ENCODE data around the gene PARD3B. TPM values are rescaled to one million over a fixed set of nuclear protein-coding genes. Genes with fewer than 3 reads are reported as not detected.

PARD3B gene
- total RNA-seq, 2 experiments from 2014 or later, result 0.16 TPM; not detected in 1

DNA sequence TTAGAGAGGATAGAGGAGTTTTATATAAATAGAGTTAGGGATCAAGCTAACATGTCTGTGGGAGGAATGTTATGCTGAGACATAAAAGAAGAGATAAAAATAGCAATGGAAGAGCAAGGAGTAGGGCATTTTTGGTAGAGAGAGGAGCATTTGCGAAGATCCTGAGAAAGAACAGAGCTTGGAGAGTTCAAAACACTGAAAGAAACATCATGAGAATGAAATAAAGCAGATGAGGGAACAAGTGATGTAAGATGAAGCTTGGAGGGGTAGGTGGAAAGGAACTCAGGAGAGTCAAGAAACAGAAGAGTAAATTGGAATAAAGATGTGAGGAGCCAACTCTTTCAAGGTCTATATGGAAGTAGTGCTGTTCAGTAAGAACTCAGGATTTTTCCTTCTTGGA is 308.6 kb downstream of the PARD3B start:
- CTCF ChIA-PET, result no interaction called here
- Mint-ChIP-seq H3K27ac (no peak overlapping the region), H3K36me3 (no peaks in the 10 kb centered on the region), H3K4me1 (no peaks in the 10 kb centered on the region), H3K4me3 (no peak overlapping the region), H3K9me3 (ENCODE audit: low read depth) (no peaks in the 10 kb centered on the region), H3K27me3 (no peaks in the 10 kb centered on the region)
- DNase-seq (no peak), ATAC-seq (no peak)

DNA sequence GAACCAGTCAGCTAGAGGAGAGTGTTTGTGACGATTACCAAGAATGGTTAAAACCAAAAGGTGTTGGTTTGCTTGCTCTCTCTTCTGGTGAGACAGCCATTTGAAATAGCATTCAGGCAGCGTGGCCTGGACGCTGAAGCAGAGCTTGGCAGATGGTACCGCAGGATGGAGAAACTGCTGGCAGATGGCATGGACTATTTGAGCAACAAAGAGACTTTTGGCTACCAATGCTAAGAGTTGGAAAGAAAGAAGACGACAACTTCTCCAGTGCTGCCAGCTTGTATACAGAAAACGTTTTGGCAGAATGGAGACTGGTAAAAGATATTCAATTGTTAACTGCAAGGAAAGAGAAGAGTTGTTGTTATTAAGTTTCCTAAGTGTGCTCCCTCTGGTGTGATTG is 315.0 kb downstream of the PARD3B start:
- CTCF ChIA-PET, result no interaction called here
- H3K4me3 Mint-ChIP-seq, result no peak overlapping the region
- no peaks in the 10 kb centered on the region for H3K4me1 Mint-ChIP-seq
- H3K27me3 Mint-ChIP-seq, result no peaks in the 10 kb centered on the region
- no peak for DNase-seq
- ATAC-seq, result no peak
- H3K36me3 Mint-ChIP-seq, result no peaks in the 10 kb centered on the region
- H3K27ac Mint-ChIP-seq, result no peak overlapping the region
- no peaks in the 10 kb centered on the region for H3K9me3 Mint-ChIP-seq (ENCODE audit: low read depth)

DNA sequence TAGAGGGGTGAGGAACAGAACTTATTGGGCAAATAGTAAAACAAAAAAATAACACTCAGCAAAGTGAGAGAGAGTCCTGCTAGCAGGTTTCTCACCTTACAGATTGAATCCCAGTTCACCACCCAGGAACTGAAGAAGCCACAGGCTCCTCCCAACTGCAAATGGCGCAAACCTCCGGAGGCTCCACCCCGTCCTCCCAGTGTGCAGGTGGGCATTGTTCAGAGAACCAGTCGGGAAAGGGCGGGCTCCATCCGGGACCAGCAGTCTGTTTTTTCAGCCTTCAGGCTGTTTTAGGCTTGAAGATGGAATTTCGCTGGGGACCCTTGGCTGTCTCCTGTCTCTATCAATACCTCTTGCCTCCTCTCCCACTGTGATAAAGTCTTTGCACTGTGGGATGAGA is 317.5 kb downstream of the PARD3B start:
- DNase-seq (no peak), ATAC-seq (no peak)
- Mint-ChIP-seq H3K36me3 (no peaks in the 10 kb centered on the region), H3K4me1 (no peaks in the 10 kb centered on the region), H3K27me3 (no peaks in the 10 kb centered on the region), H3K9me3 (ENCODE audit: low read depth) (no peaks in the 10 kb centered on the region), H3K27ac (no peak overlapping the region), H3K4me3 (no peak overlapping the region)
- CTCF ChIA-PET, result no interaction called here

DNA sequence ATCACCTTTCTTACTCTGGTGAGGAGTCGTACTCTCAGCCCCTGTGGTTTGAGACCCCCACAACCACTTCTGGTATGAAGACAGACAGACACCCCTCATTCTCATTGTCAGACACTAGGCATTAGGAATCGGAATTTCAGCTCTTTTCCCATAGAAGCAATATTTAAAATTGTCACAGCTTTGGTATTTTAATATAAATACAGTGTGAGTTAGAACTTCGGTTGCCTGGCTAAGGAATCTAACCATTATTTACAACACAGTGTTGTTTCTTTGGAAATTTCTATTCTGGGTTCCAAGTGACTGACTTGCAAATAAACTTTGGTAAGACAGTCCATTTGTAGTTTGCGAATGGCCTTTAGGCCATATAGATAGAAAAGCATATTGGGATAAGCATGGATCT is 318.1 kb downstream of the PARD3B start:
- CTCF ChIA-PET, result no interaction called here
- Mint-ChIP-seq H3K4me3 (no peak overlapping the region), H3K4me1 (no peaks in the 10 kb centered on the region)

DNA sequence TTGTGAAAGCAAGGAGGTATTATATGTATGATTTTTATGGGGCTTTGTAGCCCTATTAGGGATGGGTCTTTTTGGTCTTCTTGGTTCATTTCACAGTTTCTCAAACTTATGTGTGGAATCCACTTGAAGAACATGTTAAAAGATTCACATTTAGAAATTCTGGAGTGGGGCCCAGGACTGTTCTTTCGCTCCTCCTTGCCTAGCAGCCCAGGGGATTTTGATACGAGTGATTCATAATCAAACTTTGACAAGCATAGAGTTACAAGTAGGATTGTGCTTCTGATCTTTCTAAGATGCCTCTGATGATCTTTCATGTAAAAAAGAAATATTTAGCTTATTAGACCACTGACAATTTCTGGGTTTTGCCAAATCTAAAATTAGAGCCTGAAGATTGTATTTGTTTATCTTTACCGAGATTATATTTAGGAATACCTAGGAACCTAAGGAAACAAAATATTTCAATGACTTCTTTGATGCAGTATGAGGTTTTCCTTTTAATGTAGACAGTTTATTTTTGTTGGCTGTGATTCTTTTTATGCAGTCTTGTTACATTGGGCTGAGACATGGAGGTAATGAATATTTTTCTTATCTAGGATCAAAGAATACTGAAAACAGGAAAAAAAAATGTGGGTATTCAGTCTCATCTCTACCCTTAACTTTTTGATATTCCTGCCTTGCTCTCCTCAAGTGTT is 324.0 kb downstream of the PARD3B start:
- Mint-ChIP-seq H3K27me3 (no peaks in the 10 kb centered on the region), H3K9me3 (ENCODE audit: low read depth) (no peaks in the 10 kb centered on the region), H3K4me3 (no peak overlapping the region), H3K27ac (no peak overlapping the region), H3K36me3 (no peaks in the 10 kb centered on the region), H3K4me1 (peaks cover 2% of the 10 kb centered on the region)
- DNase-seq (no peak), ATAC-seq (no peak)
- CTCF ChIA-PET, result no interaction called here

More for the DNA sequence above, 318.1 kb downstream of the PARD3B start:
- no peak for DNase-seq
- no peak overlapping the region for H3K27ac Mint-ChIP-seq
- H3K27me3 Mint-ChIP-seq, result no peaks in the 10 kb centered on the region
- no peak for ATAC-seq
- no peaks in the 10 kb centered on the region for H3K9me3 Mint-ChIP-seq (ENCODE audit: low read depth)
- H3K36me3 Mint-ChIP-seq, result no peaks in the 10 kb centered on the region

DNA sequence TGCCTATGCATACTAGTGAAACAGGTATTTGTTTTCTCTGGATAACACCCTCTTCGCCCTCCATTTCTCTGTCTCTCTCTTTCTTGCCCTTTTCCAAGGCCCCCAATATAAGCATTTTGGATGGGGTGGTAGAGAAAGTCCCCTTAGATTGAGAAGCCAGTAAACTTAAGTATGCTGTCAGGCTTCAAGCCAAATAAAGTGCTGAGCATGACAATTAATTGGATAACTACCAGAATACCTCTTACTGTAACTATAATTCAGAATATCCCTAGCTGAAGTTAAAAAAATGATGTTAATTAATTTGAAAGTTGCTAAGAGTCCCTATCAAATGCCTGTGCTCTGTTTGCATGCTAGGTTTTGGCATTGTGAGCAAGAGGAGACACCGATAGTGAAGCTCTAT is 324.8 kb downstream of the PARD3B start:
- H3K36me3 Mint-ChIP-seq, result no peaks in the 10 kb centered on the region
- no peaks in the 10 kb centered on the region for H3K9me3 Mint-ChIP-seq (ENCODE audit: low read depth)
- CTCF ChIA-PET, result no interaction called here
- peaks cover 2% of the 10 kb centered on the region for H3K4me1 Mint-ChIP-seq
- H3K27ac Mint-ChIP-seq, result no peak overlapping the region
- no peak for ATAC-seq
- DNase-seq, result no peak
- no peak overlapping the region for H3K4me3 Mint-ChIP-seq
- H3K27me3 Mint-ChIP-seq, result no peaks in the 10 kb centered on the region

DNA sequence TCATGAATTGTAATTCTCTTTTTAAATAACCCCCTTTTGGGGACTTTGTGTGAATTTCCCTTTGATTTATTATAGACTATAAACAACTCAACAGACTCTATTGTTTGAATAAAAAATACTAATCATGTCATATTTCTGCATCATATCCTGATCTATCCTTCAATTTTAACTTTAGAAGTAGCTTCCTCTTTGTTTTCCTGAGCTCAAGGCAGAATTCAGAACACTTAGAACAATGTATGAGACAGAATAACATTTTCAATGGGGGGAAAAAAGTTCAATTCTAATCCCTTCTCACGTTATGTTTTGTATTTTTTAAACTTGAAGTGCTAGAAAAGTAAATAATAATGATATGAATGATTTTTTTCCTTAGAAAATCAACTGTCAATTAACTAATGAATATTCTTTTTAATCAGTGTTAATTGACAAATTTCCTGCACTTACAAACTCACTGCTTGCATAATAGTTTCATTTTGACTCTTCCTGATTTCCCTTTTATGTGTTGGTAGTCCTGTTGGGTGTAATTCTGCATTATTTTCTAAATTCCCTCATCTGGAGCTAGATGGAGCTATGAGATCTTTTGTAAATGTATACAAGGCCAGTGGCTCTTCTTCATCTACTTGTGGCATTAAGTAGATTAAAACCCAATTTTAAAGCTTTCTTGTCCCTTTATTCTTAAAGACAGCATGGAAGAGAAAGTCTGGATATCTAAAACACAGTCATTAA is 326.1 kb downstream of the PARD3B start:
- DNase-seq (no peak), ATAC-seq (peak; percentile 33)
- Mint-ChIP-seq H3K27me3 (no peaks in the 10 kb centered on the region), H3K4me1 (peaks cover 2% of the 10 kb centered on the region), H3K27ac (no peak overlapping the region), H3K4me3 (no peak overlapping the region), H3K9me3 (ENCODE audit: low read depth) (no peaks in the 10 kb centered on the region), H3K36me3 (no peaks in the 10 kb centered on the region)
- CTCF ChIA-PET, result interaction anchor here (1.8 kb wide), 1 partner anchor 10 kb away, joined by 7 read pairs; no protein-coding TSS in a partner anchor

DNA sequence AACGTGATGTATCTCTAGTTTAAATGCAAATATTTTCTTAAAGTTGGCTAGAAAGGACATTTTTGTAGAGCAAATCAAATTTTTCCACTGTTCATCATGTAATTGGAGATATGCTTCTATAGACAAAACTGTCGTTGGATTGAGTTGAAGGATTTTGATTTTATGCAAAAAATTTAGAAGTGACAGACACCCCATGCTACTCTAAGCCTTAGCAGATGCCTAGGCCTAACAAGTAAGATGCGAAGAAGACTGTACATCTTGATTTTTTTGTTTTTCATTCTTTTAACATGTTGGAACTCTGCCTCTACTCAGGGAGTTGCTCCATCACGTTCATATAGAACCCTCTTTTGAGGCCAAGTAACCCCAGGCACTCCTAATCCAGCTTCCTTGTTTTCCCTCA is 331.0 kb downstream of the PARD3B start:
- no peak overlapping the region for H3K4me3 Mint-ChIP-seq
- peaks cover 17% of the 10 kb centered on the region for H3K4me1 Mint-ChIP-seq
- CTCF ChIA-PET, result no interaction called here

DNA sequence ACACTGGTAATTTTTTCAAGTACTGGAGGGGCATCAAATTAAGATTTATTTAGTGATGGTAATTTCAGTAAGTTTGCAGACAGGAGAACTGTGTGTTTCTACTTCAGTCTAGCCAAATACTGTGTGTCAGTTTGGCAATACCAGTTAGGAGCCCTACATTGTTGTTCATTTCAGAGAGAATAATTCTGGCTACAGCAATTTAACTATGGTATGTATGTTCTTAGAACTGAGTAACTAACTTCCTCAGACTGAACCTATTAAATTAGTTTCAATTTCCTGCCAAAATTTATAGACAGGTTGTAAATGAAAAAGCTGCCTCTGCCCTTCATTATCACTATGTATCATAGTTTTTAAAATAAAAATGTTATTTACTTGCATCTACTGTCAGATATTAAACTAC is 332.4 kb downstream of the PARD3B start:
- H3K4me3 Mint-ChIP-seq, result no peak overlapping the region
- ATAC-seq, result no peak

More for the DNA sequence above, 331.0 kb downstream of the PARD3B start:
- ATAC-seq (no peak), DNase-seq (no peak)
- Mint-ChIP-seq H3K27ac (no peak overlapping the region), H3K27me3 (no peaks in the 10 kb centered on the region), H3K9me3 (ENCODE audit: low read depth) (no peaks in the 10 kb centered on the region), H3K36me3 (no peaks in the 10 kb centered on the region)

DNA sequence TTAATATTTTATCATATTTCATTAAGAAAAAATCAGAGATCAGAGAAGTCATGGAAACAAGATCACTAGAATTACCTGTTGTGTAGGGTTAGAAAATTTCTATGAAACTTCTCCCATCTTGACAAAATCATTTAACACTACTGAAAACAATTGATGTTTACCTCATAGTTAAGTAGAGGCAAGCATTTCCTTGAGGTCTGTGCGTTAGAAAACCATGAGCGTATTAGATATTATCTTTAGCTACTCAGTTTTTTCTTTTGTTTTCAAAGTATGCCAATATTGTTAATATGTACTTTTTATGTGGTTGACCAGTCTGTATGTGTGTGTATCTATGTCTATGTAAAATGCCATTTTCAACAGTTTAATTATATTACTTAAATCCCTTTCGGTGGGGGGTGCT is 335.7 kb downstream of the PARD3B start:
- ATAC-seq, result no peak
- Mint-ChIP-seq H3K27me3 (no peaks in the 10 kb centered on the region), H3K4me3 (no peak overlapping the region), H3K36me3 (no peaks in the 10 kb centered on the region), H3K27ac (no peak overlapping the region), H3K9me3 (ENCODE audit: low read depth) (no peaks in the 10 kb centered on the region), H3K4me1 (peaks cover 26% of the 10 kb centered on the region)
- DNase-seq, result no peak
- CTCF ChIA-PET, result interaction anchor here (2.3 kb wide), 1 partner anchor 9 kb away, joined by 7 read pairs; no protein-coding TSS in a partner anchor

More for the DNA sequence above, 332.4 kb downstream of the PARD3B start:
- CTCF ChIA-PET, result no interaction called here
- H3K9me3 Mint-ChIP-seq (ENCODE audit: low read depth), result no peaks in the 10 kb centered on the region
- H3K27ac Mint-ChIP-seq, result no peak overlapping the region
- no peaks in the 10 kb centered on the region for H3K36me3 Mint-ChIP-seq
- DNase-seq, result no peak
- H3K27me3 Mint-ChIP-seq, result no peaks in the 10 kb centered on the region
- H3K4me1 Mint-ChIP-seq, result peaks cover 26% of the 10 kb centered on the region

DNA sequence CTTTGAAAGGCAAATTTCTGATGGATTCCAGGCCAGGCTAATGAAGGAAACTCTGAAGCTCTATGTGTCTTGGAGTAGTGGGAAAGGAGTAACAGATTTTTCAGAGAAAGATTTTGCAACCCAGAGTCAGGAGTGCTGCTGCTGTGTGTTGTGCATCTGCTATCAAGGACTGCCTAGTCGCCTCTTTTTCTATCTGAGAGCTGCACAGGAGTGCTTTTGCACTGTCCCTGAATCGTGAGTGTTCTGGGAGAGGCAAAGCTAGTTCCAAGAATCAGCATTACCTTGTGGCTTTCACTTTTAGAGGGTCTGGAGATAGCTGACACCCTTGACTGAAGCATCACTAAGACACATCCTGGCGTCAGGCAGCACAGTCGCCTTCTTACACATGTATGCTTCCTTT is 336.4 kb downstream of the PARD3B start:
- peak; percentile 94 for ATAC-seq
- Mint-ChIP-seq H3K27ac (peak overlapping the region; percentile 79), H3K9me3 (ENCODE audit: low read depth) (no peaks in the 10 kb centered on the region), H3K36me3 (no peaks in the 10 kb centered on the region), H3K4me1 (peaks cover 26% of the 10 kb centered on the region), H3K4me3 (peak overlapping the region; percentile 12), H3K27me3 (no peaks in the 10 kb centered on the region)
- CTCF ChIA-PET, result interaction anchor here (2.3 kb wide), 1 partner anchor 10 kb away, joined by 7 read pairs; no protein-coding TSS in a partner anchor
- peak; percentile 52 for DNase-seq

DNA sequence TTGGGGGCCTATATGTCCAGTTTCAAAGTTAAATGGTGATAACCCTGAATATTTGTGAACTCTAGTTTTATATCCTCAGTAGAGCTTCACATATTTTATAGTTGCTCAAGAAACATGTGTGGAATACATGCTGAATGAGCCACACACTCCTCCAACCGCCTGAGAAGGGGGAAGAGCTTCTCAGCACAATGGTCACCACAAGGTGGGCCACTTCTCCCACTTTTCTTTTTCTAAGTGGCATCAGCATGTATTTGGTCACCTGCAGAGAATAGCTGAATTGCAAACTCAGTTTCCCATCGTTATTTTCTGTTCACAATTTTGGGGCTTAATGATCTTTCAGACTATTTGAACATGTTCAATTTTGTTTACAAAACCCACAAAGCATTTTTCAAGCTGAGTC is 340.5 kb downstream of the PARD3B start:
- Mint-ChIP-seq H3K36me3 (no peaks in the 10 kb centered on the region), H3K4me3 (no peak overlapping the region), H3K27me3 (no peaks in the 10 kb centered on the region), H3K9me3 (ENCODE audit: low read depth) (peaks cover 2% of the 10 kb centered on the region), H3K27ac (no peak overlapping the region), H3K4me1 (peaks cover 16% of the 10 kb centered on the region)
- CTCF ChIA-PET, result interaction anchor here (0.6 to 1.1 kb wide), 2 partner anchors 191 to 971 kb away, joined by 3 read pairs; no protein-coding TSS in a partner anchor
- no peak for DNase-seq
- no peak for ATAC-seq

DNA sequence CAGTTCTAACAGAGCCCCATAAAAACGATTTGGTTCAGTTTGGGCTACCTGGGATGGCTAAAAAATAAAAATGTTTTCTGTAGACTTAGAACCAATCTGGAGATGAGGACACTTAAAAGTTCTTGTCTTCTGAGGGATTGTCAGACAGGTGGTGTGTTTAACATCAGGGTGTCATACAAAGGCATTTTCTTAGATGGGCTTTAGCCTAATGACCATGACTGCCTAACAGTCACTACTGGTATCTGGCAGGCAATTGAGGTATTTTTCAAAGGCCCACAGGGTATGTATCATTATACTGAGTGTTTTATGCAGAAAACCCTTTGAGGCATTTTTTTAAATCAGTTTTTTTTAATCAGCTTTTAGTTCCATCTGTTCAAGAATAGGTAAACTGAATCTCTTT is 341.4 kb downstream of the PARD3B start:
- no peak for DNase-seq
- Mint-ChIP-seq H3K4me3 (no peak overlapping the region), H3K27ac (no peak overlapping the region), H3K9me3 (ENCODE audit: low read depth) (peaks cover 2% of the 10 kb centered on the region), H3K27me3 (no peaks in the 10 kb centered on the region), H3K36me3 (no peaks in the 10 kb centered on the region), H3K4me1 (peaks cover 6% of the 10 kb centered on the region)
- CTCF ChIA-PET, result no interaction called here
- no peak for ATAC-seq

DNA sequence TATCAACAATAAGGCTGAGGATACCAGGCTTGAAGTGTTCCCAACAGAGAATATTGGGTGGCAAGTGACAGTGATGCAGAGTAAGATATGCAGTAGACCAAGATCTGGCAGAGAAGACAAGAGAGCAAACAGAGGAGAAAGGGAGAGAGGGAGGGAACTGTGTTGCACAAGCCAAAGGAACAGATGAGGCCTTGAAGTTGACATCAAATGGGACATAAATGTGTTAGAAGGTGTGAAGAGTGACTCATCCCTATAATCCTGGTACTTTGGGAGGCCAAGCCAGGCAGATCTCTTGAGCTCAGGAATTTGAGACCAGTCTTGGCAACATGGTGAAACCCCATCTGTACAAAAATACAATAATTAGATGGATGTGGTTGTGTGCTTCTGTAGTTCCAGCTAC is 342.9 kb downstream of the PARD3B start:
- DNase-seq, result no peak
- no peak overlapping the region for H3K4me3 Mint-ChIP-seq
- CTCF ChIA-PET, result no interaction called here

More for the DNA sequence above, 342.9 kb downstream of the PARD3B start:
- H3K27me3 Mint-ChIP-seq, result no peaks in the 10 kb centered on the region
- no peak for ATAC-seq
- H3K9me3 Mint-ChIP-seq (ENCODE audit: low read depth), result peaks cover 2% of the 10 kb centered on the region
- H3K27ac Mint-ChIP-seq, result no peak overlapping the region
- H3K4me1 Mint-ChIP-seq, result no peaks in the 10 kb centered on the region
- no peaks in the 10 kb centered on the region for H3K36me3 Mint-ChIP-seq
